ENCODE results near the gene NR0B2. TPM values are rescaled to one million over a fixed set of nuclear protein-coding genes. Genes with fewer than 3 reads are reported as not detected.

NR0B2 gene
- total and polyA plus RNA-seq, 2 of the 13 experiments (the other 11 are each of a cell fraction or from before 2014, with no cell fraction given), result 72.5 to 133 TPM

GRCh38 chr1:26961826-26962225 lies 48.1 kb upstream of the NR0B2 start (continued):
- TF ChIP-seq, protein P1, sequence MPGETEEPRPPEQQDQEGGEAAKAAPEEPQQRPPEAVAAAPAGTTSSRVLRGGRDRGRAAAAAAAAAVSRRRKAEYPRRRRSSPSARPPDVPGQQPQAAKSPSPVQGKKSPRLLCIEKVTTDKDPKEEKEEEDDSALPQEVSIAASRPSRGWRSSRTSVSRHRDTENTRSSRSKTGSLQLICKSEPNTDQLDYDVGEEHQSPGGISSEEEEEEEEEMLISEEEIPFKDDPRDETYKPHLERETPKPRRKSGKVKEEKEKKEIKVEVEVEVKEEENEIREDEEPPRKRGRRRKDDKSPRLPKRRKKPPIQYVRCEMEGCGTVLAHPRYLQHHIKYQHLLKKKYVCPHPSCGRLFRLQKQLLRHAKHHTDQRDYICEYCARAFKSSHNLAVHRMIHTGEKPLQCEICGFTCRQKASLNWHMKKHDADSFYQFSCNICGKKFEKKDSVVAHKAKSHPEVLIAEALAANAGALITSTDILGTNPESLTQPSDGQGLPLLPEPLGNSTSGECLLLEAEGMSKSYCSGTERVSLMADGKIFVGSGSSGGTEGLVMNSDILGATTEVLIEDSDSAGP (CRISPR knock-in tag; IDR thresholded peaks at IDR 0.05; ENCODE audit: borderline replicate concordance), result no peak
- peak; percentile 36; the same call in 1 of the 2 replicates for TF ChIP-seq TFAP4 (IDR thresholded peaks at IDR 0.05; ENCODE audit: borderline replicate concordance, low read depth)
- TF ChIP-seq BATF2 (CRISPR knock-in tag; IDR thresholded peaks at IDR 0.05), result no peak
- TF ChIP-seq MYNN (CRISPR knock-in tag; IDR thresholded peaks at IDR 0.05; ENCODE audit: low read depth), result no peak
- TF ChIP-seq ZMYM4 (CRISPR knock-in tag; IDR thresholded peaks at IDR 0.05), result no peak
- TF ChIP-seq NFATC3 (CRISPR knock-in tag; IDR thresholded peaks at IDR 0.05), result no peak
- TF ChIP-seq ZFP36L2 (CRISPR knock-in tag; IDR thresholded peaks at IDR 0.05), result no peak
- TF ChIP-seq, protein P2, sequence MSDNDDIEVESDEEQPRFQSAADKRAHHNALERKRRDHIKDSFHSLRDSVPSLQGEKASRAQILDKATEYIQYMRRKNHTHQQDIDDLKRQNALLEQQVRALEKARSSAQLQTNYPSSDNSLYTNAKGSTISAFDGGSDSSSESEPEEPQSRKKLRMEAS (IDR thresholded peaks at IDR 0.05), result no peak
- TF ChIP-seq RARA (CRISPR knock-in tag; IDR thresholded peaks at IDR 0.05), result peak; percentile 80
- TF ChIP-seq ZMYM2 (CRISPR knock-in tag; IDR thresholded peaks at IDR 0.05), result no peak
- TF ChIP-seq CEBPG (CRISPR knock-in tag; IDR thresholded peaks at IDR 0.05), result peak; percentile 97
- TF ChIP-seq PAWR (CRISPR knock-in tag; IDR thresholded peaks at IDR 0.05; ENCODE audit: borderline replicate concordance), result no peak
- no peak for TF ChIP-seq MAF1 (CRISPR knock-in tag; IDR thresholded peaks at IDR 0.05; ENCODE audit: borderline replicate concordance)
- no peak for TF ChIP-seq CBX2 (IDR thresholded peaks at IDR 0.05; ENCODE audit: low read depth, low read length)
- no peak for TF ChIP-seq CBX2 (CRISPR knock-in tag; IDR thresholded peaks at IDR 0.05; ENCODE audit: low read depth)
- no peak for TF ChIP-seq ATF7 (IDR thresholded peaks at IDR 0.05)
- TF ChIP-seq ATF7 (CRISPR knock-in tag; IDR thresholded peaks at IDR 0.05), result no peak
- TF ChIP-seq, protein P3, sequence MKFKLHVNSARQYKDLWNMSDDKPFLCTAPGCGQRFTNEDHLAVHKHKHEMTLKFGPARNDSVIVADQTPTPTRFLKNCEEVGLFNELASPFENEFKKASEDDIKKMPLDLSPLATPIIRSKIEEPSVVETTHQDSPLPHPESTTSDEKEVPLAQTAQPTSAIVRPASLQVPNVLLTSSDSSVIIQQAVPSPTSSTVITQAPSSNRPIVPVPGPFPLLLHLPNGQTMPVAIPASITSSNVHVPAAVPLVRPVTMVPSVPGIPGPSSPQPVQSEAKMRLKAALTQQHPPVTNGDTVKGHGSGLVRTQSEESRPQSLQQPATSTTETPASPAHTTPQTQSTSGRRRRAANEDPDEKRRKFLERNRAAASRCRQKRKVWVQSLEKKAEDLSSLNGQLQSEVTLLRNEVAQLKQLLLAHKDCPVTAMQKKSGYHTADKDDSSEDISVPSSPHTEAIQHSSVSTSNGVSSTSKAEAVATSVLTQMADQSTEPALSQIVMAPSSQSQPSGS (CRISPR knock-in tag; IDR thresholded peaks at IDR 0.05), result no peak; the same call in 1 of the 2 replicates
- TF ChIP-seq STAT5B (CRISPR knock-in tag; IDR thresholded peaks at IDR 0.05), result no peak
- peak; percentile 56; the same call in 1 of the 2 replicates for TF ChIP-seq ZBTB7B (CRISPR knock-in tag; IDR thresholded peaks at IDR 0.05)
- TF ChIP-seq ZSCAN31 (CRISPR knock-in tag; IDR thresholded peaks at IDR 0.05; ENCODE audit: low read depth), result no peak
- TF ChIP-seq NR2F1 (CRISPR knock-in tag; IDR thresholded peaks at IDR 0.05), result no peak
- TF ChIP-seq, protein P4, sequence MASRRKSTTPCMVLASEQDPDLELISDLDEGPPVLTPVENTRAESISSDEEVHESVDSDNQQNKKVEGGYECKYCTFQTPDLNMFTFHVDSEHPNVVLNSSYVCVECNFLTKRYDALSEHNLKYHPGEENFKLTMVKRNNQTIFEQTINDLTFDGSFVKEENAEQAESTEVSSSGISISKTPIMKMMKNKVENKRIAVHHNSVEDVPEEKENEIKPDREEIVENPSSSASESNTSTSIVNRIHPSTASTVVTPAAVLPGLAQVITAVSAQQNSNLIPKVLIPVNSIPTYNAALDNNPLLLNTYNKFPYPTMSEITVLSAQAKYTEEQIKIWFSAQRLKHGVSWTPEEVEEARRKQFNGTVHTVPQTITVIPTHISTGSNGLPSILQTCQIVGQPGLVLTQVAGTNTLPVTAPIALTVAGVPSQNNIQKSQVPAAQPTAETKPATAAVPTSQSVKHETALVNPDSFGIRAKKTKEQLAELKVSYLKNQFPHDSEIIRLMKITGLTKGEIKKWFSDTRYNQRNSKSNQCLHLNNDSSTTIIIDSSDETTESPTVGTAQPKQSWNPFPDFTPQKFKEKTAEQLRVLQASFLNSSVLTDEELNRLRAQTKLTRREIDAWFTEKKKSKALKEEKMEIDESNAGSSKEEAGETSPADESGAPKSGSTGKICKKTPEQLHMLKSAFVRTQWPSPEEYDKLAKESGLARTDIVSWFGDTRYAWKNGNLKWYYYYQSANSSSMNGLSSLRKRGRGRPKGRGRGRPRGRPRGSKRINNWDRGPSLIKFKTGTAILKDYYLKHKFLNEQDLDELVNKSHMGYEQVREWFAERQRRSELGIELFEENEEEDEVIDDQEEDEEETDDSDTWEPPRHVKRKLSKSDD (CRISPR knock-in tag; IDR thresholded peaks at IDR 0.05; ENCODE audit: low read depth), result no peak
- TF ChIP-seq ZNF329 (CRISPR knock-in tag; IDR thresholded peaks at IDR 0.05; ENCODE audit: low read depth), result no peak
- TF ChIP-seq HIVEP1 (CRISPR knock-in tag; IDR thresholded peaks at IDR 0.05), result no peak

Measured in HepG2 (cell line).